Large intestine (tissue), 3 donors: ENCODE results near the gene SIX1. TPM values are rescaled to one million over a fixed set of nuclear protein-coding genes. Genes with fewer than 3 reads are reported as not detected.

Experiments
- DNase-seq, 2 donors: peaks; one replicate each; pipeline versions ENCODE4 v3.0.0 to v3.0.0-alpha.2; 2013
- H3K27ac ChIP-seq: one replicate; pipeline ENCODE4 v1.5.1; 2013; ENCODE audit warnings: low read length
- H3K27me3 ChIP-seq: 2 replicates; pipeline ENCODE4 v1.6.1; 2013; ENCODE audit warnings: low read length; ENCODE audit not compliant: control insufficient read depth, insufficient read depth
- H3K36me3 ChIP-seq: 2 replicates; pipeline ENCODE4 v1.6.1; 2013; ENCODE audit warnings: low read length; ENCODE audit not compliant: control insufficient read depth, insufficient read depth
- H3K4me1 ChIP-seq: one replicate; pipeline ENCODE4 v1.6.1; 2013; ENCODE audit warnings: low read length; ENCODE audit not compliant: control insufficient read depth, insufficient read depth
- H3K4me3 ChIP-seq: one replicate; pipeline ENCODE4 v1.5.1; 2013; ENCODE audit warnings: low read length
- H3K9me3 ChIP-seq: one replicate; pipeline ENCODE4 v1.6.1; 2013; ENCODE audit warnings: mild to moderate bottlenecking, low read depth, low read length, moderate library complexity; ENCODE audit not compliant: control insufficient read depth
- WGBS: methylation state at CpG from one replicate; pipeline ENCODE4 v1.1.5; 2013; ENCODE audit warnings: low lambda C conversion rate; ENCODE audit not compliant: insufficient coverage; 5-methylcytosine and 5-hydroxymethylcytosine counted together
- polyA plus RNA-seq: library from polyadenylated mRNA; unstranded; fragments of 120-200 nt; gene quantifications from one replicate; pipeline ENCODE4 v1.2.1, GENCODE V29; 2013

SIX1 gene
- polyA plus RNA-seq, 1 donor, result 0.12 TPM

DNA sequence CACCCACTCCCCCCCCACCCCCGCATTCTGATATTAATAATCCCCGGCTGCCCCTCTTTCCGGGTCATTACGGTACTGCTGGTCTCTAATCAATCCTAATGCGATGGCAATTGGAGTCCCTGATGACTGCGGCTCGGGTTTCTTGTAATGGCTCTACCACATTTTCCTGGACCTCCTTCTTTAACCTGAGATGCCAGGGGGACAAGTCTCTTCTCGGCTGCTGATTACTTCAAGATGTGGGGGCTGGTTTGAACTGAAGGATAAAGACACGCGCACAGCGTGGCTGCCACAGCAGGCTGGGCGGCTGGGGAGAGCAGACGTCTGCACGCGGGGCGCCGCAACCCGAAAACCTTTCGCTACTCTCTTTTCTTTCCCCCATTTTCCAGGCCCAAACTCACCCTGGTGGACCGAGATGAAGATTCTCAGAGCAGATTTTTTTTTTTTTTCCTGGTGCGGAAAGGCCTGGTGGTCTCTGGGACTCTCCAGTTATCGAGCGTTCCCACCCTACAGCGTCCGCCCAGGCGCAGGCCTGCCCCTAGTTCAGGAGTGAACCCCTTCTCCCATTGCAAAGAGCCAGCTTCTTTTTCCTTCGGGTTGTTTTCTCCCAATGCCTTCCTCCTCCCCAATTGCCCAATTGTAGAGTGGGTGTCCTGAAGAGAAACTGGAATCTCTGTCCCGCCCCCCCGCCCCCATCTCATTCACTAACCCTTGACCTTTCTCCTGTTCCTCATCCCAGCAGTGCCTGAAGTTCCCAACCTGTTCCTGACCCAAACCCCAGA lies 6.0 kb upstream of the SIX1 start:
- H3K9me3 ChIP-seq, result peaks cover 5% of the 10 kb centered on the region
- no peak overlapping the region for H3K4me3 ChIP-seq
- H3K27me3 ChIP-seq, result peaks cover 98% of the 10 kb centered on the region
- no peak overlapping the region for H3K27ac ChIP-seq
- WGBS, result no CpG with 5 or more reads among the region's 29 CpGs
- no peak for DNase-seq
- peaks cover 10% of the 10 kb centered on the region for H3K4me1 ChIP-seq
- no peaks in the 10 kb centered on the region for H3K36me3 ChIP-seq

DNA sequence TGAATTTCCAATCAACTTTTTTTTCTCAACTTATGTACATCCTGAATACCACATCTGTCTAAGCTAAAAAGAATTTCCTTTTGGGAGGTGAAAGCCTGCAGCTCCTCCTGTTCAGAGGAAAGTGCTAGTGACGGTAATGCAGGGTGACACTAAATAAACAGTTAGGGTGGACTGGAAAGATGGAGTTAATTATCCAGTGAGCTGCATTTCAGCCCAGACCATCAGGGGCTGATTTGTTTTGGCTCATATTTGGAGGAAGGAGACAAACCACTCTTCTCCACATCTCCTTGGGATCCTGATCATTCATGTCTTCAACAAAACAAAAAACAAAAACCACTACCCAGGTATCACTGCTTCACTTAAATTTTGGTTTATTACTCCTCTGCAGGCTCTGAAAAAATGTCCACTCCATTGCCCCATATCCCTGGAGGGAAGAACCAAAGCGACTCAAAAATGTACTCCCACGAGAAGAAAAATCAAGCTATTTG lies 5.1 kb upstream of the SIX1 start:
- Histone ChIP-seq H3K27ac (no peak overlapping the region), H3K36me3 (no peaks in the 10 kb centered on the region), H3K4me3 (no peak overlapping the region), H3K4me1 (peaks cover 10% of the 10 kb centered on the region), H3K9me3 (peaks cover 5% of the 10 kb centered on the region), H3K27me3 (peaks cover 100% of the 10 kb centered on the region)
- whole genome bisulfite sequencing, result no CpG with 5 or more reads among the region's 3 CpGs
- no peak for DNase-seq

DNA sequence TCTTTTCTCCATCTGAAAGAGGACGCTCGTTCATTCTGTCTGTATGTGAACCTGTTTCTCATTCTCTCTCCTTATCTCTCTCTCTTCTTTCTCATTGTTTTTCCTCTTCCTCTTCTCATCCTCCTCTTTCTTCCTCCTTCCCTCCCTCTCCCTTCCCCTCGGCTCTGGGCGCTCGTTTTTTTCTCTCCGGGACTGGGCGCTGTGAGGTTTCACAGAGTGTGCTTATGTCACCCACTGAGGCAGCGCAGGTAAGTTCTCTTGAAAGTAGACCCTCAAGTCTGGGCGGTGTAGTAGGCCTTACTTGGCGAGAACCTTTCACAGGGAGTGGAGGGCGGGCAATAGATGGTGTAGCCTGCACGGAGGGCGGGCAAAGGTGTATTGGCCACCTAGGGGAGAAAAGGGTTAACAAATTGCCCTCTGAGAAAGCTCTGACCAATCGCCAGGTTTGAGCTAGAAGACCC lies 4.5 kb upstream of the SIX1 start:
- H3K4me3 ChIP-seq, result no peak overlapping the region
- no peak overlapping the region for H3K27ac ChIP-seq
- 3% methylated on average over 4 of the region's 14 CpGs for WGBS
- H3K4me1 ChIP-seq, result peaks cover 14% of the 10 kb centered on the region
- DNase-seq, result no peak
- H3K36me3 ChIP-seq, result no peaks in the 10 kb centered on the region
- H3K27me3 ChIP-seq, result peaks cover 100% of the 10 kb centered on the region
- H3K9me3 ChIP-seq, result peaks cover 5% of the 10 kb centered on the region

DNA sequence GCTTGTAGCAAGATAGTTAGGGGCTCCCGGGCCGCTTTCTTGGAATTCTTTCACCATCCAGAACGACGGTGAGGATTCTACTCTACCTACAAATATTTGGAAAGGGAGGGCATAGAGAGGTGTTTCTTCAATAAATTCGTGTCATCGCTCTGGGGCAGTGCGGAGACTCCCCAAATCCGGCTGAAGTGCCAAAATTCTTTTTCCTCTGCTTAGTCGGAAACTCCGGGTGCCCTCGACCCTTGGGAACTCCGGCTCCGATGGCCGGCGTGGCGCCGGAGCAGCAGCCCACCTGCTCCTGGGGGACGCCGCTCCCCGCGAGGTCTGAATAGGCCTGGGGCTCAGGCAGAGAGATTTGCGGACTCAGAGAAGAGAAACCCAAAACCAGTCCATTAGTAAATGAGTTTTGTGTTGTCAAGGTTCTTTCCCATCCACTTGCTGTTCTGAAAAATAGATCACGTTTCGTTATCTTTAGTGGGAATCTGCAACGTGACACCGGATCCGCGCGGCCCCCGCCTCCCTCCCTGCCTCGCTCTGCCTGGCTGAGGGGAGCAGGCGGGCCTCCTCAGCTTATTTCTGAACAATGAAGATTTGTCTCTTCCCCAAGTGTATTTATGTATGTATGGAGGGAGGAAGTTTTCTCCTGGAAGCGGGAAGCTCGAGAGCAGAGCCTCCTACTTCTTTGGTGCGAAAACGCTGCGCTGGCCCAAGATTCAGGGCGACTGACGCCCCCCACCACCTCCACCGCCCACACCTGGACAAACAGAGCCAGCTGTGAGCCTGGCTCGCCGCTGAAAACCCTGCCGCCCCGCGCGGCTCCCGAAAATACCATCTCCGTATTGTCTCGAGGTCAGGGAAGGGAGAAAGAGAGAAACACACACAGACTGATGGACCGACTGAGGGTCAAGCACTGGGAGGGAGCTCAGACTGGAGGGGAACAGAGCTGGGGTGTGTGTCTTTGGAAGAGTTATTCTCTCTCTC lies 3.7 kb upstream of the SIX1 start:
- H3K27me3 ChIP-seq, result peaks cover 100% of the 10 kb centered on the region
- no peak overlapping the region for H3K27ac ChIP-seq
- H3K4me3 ChIP-seq, result no peak overlapping the region
- no peak for DNase-seq
- H3K36me3 ChIP-seq, result no peaks in the 10 kb centered on the region
- H3K4me1 ChIP-seq, result peaks cover 20% of the 10 kb centered on the region
- peaks cover 5% of the 10 kb centered on the region for H3K9me3 ChIP-seq
- no CpG with 5 or more reads among the region's 50 CpGs for WGBS

DNA sequence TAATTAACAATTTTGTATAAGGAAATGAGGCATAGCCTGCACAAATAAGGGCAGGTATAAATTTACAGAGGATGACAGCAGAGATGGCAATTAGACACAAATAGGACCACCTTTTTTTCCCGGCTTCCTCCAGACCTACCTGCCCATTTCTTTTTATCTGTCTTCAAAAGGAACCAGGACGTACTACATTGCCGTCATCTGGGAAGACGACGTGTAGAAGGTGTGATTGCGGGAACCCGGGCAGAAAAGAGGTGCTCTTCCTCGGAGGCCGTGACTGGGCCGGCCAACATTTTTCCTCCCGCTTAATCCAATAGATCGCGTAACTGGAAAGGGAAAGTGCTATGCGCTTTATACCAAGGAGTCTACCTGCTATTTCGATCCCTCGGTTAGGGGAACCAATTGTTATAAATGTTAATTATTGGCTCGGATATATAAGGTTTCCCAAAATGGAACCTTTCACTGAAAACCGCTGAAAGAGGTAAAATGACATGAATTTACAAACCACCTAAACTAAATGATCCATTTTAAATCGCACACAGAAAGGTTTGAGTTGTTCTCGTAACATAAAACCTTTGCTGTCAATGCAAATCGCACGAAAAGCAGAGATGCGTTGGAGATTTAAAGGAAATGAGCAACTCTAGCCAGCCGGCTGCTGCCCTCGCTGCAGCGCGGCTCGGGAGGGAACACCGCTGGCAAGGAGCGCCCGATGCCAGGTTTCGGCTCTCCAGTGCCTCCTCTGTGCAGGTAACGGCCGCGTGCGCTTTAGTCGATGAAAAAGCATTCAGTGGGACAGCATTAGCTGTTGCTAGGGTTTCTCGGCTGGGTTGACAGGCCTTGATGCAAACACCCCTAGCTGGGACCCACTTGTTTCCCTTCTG lies 2.8 kb upstream of the SIX1 start:
- peaks cover 25% of the 10 kb centered on the region for H3K4me1 ChIP-seq
- WGBS, result 0% methylated on average over 1 of the region's 38 CpGs
- H3K27me3 ChIP-seq, result peaks cover 100% of the 10 kb centered on the region
- peaks cover 9% of the 10 kb centered on the region for H3K9me3 ChIP-seq
- H3K36me3 ChIP-seq, result no peaks in the 10 kb centered on the region
- H3K4me3 ChIP-seq, result no peak overlapping the region
- DNase-seq, result no peak
- H3K27ac ChIP-seq, result no peak overlapping the region

DNA sequence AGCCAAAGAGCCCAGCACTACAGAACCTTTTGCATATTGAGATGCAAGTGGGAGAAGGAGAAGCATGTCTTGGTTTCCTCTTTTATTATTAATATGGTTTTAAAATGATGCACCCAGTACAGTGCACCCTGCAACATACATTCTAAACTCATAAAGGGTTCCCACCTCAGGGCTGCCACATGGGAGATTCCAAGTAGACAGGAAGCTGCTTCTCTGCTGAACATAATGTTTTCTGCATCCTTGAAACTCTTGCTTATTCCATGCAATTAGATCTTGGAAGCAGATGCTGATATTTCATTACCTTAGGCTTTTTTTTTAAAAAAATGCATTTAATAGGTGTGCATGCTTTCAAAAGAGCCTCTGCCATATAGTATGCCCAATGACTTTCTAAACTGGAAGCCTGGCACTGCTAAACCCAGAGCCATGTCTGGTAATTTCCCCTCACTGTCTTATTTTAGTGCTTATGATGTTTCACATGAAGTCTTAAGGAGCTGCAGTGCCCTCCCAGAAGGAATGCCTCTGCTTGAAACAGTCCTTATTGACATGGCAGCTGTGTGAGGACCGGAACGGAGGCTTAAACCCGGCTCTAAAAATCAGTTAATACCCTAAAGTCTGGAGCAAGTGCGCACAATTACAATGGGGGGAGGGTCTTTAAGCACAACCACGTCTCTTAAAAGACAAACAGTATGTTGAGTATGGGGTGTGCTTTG lies 2.0 kb upstream of the SIX1 start:
- Histone ChIP-seq H3K27ac (no peak overlapping the region), H3K9me3 (peaks cover 9% of the 10 kb centered on the region), H3K36me3 (no peaks in the 10 kb centered on the region), H3K27me3 (peaks cover 100% of the 10 kb centered on the region), H3K4me3 (no peak overlapping the region), H3K4me1 (peaks cover 22% of the 10 kb centered on the region)
- no CpG with 5 or more reads among the region's 5 CpGs for WGBS
- no peak for DNase-seq

DNA sequence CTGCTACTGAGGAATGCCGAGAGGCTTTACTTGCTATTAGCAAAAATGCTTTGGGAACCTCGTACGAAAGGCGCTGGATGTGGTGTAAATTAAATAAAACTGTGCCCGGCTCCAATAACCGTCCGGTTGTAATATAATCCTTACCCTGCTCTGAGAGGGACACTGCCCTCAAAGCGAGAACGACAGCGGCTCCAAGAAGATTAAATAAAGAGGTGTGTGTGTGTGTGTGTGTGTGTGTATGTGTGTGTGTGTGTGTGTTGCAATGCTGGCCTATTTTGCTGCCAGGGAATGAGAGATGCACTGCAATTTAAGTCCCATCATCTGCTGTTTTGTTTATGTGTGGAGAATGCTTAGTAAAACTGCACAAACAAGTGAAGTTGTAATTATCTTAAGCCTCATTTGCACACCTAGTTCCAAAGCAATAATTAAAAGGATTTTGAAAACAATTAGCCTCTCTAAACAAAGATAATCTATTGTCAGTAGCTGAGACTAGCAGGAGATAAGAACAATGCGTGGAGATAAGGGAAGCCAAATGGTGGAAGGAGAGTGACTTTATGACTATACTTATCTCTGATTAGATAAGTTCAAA lies 1.2 kb upstream of the SIX1 start:
- H3K4me3 ChIP-seq, result no peak overlapping the region
- H3K27ac ChIP-seq, result no peak overlapping the region
- H3K9me3 ChIP-seq, result peaks cover 9% of the 10 kb centered on the region
- WGBS, result no CpG with 5 or more reads among the region's 11 CpGs
- no peaks in the 10 kb centered on the region for H3K36me3 ChIP-seq
- H3K4me1 ChIP-seq, result peaks cover 17% of the 10 kb centered on the region
- H3K27me3 ChIP-seq, result peaks cover 99% of the 10 kb centered on the region
- no peak for DNase-seq

DNA sequence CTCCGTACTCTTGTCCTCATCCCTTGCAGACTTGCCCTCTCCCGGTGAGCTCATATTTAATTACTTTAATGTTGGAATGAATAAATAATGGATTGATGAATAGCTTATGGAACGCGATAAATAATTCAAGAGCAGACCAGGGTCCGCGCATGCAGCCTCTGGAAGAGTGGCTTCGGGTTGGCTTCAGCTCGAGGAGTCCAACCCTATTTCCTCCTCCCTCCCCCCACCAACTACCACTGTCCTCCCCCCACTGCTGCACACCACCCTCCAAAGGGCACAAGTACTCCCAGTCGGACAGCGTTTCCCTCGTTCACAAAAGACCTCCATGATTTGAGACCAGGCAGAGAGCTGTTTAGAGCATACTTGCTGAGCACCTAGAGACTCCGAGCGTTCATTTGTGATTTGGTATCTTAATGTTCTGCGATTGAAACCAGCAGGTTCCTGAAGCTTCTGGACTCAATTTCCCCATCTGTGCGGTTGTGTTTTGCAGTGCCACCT lies 647 bp upstream of the SIX1 start:
- DNase-seq, result no peak
- Histone ChIP-seq H3K9me3 (peaks cover 9% of the 10 kb centered on the region), H3K27ac (no peak overlapping the region), H3K27me3 (peaks cover 99% of the 10 kb centered on the region), H3K36me3 (no peaks in the 10 kb centered on the region), H3K4me1 (peaks cover 17% of the 10 kb centered on the region), H3K4me3 (no peak overlapping the region)
- no CpG with 5 or more reads among the region's 15 CpGs for WGBS

DNA sequence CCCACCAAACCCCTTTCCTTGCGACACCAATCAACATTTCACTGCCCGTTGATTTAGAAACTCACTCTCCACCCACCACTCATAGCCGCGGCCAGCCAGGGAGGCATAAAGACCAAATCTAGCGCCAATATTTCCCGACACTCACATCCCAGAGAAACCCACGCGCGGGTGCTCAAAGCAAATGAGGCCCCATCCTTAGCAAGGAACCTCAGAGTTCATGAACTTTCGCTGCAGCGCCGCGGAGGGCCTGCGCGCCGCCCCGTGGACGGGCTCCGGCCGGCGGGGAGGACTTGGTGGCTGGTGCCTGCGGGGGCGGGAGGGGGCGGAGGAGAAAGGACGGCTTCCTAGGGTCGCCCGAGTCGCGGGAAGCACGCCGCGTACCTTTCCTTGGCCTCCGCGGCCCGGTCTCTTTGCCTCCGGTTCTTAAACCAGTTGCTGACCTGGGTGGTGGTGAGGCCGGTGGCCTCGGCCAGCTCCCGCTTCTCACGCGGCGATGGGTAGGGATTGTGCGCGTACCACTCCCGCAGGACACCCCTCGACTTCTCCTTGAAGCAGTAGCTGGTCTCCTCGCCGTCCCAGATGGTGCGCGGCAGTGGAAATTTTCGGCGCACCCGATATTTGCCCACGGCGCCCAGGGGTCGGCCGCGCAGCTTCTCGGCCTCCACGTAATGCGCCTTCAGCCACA lies 886 bp downstream of the SIX1 start:
- Histone ChIP-seq H3K9me3 (peaks cover 9% of the 10 kb centered on the region), H3K36me3 (no peaks in the 10 kb centered on the region), H3K27ac (no peak overlapping the region), H3K4me3 (no peak overlapping the region), H3K4me1 (peaks cover 17% of the 10 kb centered on the region), H3K27me3 (peaks cover 99% of the 10 kb centered on the region)
- no peak for DNase-seq
- WGBS, result no CpG with 5 or more reads among the region's 61 CpGs
